GM06990 (cell line): ENCODE data around the gene PRDM8.

Experiments used
- DNase-seq: peaks from one replicate; pipeline ENCODE4 v3.0.0-alpha.2; 2011; ENCODE audit not compliant: insufficient read length; ENCODE audit errors: extremely low read depth
- H3K27me3 ChIP-seq: replicated peaks from 2 replicates; pipeline ENCODE4 v1.6.0; 2011; ENCODE audit warnings: low read length; ENCODE audit not compliant: control insufficient read depth, insufficient read depth
- H3K36me3 ChIP-seq: 2 replicates; pipeline ENCODE4 v1.5.1; 2011; ENCODE audit warnings: low read length; ENCODE audit not compliant: control insufficient read depth, insufficient read depth
- H3K4me3 ChIP-seq: replicated peaks from 2 replicates; pipeline ENCODE4 v1.5.1; 2011; ENCODE audit warnings: low read depth, mild to moderate bottlenecking, control low read depth, low read length
- TF ChIP-seq, protein P1 (sequence below): IDR thresholded peaks from 2 replicates; pipeline ENCODE4 v1.5.1; 2011; ENCODE audit warnings: low read length, control low read depth, mild to moderate bottlenecking, inconsistent platforms; ENCODE audit not compliant: insufficient read depth, poor library complexity, severe bottlenecking

PRDM8 gene

DNA sequence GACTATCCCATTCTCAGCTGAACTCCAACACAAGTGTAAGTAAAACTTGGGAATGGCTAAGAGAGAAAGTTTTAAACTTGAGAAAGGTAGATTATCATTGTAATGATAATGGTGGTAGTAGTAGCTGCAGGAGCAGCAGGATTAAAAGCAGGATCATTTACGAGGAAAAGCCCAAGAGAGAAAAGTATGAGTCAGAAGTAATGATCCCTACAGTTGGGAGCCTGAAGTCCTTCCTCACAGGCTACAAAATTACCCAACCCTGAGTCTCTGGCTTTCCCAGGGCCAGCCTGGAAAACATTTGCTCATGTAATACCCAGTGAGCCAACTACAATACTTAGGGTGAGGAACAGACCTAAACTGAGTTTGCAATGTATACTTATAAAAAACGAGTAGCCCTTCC is 4.4 kb upstream of the PRDM8 start:
- TF ChIP-seq, protein P1, sequence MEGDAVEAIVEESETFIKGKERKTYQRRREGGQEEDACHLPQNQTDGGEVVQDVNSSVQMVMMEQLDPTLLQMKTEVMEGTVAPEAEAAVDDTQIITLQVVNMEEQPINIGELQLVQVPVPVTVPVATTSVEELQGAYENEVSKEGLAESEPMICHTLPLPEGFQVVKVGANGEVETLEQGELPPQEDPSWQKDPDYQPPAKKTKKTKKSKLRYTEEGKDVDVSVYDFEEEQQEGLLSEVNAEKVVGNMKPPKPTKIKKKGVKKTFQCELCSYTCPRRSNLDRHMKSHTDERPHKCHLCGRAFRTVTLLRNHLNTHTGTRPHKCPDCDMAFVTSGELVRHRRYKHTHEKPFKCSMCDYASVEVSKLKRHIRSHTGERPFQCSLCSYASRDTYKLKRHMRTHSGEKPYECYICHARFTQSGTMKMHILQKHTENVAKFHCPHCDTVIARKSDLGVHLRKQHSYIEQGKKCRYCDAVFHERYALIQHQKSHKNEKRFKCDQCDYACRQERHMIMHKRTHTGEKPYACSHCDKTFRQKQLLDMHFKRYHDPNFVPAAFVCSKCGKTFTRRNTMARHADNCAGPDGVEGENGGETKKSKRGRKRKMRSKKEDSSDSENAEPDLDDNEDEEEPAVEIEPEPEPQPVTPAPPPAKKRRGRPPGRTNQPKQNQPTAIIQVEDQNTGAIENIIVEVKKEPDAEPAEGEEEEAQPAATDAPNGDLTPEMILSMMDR = no peak
- DNase-seq = no peak
- Histone ChIP-seq H3K36me3 (no peaks in the 10 kb centered on the region), H3K4me3 (no peak overlapping the region), H3K27me3 (no peaks in the 10 kb centered on the region; the same call in 1 of the 2 replicates)

DNA sequence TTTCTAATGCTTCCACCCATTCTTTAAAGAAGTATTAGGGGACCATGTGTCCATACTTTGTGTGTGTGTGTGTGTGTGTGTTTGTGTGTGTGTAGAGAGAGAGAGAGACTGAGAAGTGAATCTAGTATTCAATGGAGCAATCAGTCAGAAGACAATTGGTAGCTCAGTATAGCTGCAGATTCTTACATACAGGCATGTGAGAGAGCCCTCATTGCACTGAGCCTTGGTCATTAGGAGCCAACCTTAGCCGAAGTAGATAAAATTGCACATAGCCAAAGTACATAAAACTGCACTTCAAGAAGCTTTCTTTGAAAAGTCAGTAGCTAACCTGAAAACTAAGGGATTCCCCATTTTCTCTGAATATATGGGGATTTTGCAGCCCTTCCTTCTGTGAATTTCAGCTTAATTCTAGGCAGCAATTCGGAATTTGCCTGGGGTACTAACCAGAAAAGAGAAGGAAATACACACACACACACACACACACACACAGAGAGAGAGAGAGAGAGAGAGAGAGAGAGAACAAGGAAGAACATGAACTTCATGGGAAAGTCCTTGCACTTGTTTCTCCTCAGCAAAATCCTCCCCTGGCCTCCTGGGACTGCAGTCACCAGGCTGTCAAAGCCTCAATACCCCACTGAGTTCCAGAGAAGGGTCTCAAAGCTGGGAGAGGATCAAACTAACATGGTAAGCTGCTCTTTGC is 1.7 kb upstream of the PRDM8 start:
- no peaks in the 10 kb centered on the region for H3K36me3 ChIP-seq
- DNase-seq = no peak
- TF ChIP-seq, protein P1 = no peak
- H3K27me3 ChIP-seq = no peaks in the 10 kb centered on the region; the same call in 1 of the 2 replicates
- no peak overlapping the region for H3K4me3 ChIP-seq

DNA sequence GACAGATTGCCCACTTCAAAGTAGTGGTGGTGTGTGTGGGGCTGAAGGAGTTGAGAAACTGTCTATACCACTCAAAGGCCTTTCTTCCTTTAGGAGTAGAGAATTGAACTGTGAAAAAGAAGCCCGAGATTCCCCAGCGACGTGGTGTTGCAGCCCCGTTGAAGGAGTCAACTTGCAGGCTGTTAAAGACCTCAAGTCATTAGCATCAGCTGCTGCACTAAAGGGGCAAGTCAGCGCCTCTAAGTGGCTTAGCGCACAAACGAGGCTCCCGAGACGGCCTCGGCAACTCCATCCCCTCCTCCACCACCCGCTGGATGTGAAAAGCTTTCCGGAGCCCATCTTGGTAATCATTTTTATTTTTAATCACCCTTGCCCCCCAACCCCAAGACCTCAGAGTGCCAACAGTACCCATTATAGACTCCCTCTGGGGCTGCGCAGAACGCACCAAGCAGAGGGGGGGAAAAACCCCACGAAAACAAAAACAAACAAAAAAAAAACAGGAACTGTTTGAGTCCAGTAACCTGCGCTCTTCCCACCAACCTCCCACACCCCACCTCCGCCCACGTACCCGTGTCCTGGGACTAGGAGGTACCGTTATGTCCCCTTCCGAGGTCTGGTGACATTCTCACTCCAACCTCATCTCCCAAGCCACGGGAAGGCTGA is 913 bp upstream of the PRDM8 start:
- 0 out of 2 replicates have a peak overlapping the region, but pooled peaks have one; percentile 18 for H3K4me3 ChIP-seq
- TF ChIP-seq, protein P1 = no peak
- no peak for DNase-seq
- H3K36me3 ChIP-seq = no peaks in the 10 kb centered on the region
- no peaks in the 10 kb centered on the region; the same call in 1 of the 2 replicates for H3K27me3 ChIP-seq

DNA sequence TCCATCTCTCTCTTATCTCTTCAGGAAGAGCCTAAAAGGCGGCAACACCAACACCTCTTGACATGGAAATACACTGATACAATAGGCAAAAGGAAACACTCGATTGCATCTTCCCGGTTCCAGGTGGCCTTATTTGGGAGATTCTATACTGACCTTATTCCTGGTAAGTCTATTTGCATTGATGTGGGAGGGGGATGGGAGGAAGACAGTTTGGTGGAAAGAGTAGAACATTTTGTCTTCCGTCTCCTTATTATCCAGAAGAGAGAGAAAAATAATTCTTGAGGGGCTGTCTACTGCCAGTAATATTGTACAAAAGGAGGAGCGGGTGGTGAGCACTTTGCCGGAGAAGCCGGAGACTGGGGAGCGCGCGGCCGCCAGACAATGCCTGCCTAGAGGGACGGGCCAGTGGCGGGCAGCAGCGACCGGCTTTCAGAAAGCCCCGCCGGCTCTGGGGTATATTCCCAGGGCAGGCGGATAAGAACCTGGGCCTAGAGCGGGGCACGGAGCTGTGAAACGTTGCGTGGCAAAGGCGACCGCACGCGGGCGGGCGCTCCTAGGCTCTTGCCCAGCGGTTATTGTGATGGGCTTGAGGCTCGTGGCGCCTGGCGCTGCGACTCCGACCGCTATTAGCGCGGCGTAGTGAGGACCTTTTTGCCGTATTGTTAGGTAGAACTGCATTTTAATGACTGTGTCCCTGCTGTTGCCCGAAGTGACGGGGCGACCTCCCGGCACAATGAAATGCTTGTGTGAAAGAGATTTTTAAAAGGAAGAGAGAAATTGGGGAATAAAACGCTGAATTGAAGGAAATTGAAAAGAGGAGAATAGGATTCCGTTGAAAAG is 518 bp downstream of the PRDM8 start:
- Histone ChIP-seq H3K36me3 (no peaks in the 10 kb centered on the region), H3K27me3 (no peaks in the 10 kb centered on the region; the same call in 1 of the 2 replicates), H3K4me3 (no peak overlapping the region)
- no peak for DNase-seq
- TF ChIP-seq, protein P1 = no peak

DNA sequence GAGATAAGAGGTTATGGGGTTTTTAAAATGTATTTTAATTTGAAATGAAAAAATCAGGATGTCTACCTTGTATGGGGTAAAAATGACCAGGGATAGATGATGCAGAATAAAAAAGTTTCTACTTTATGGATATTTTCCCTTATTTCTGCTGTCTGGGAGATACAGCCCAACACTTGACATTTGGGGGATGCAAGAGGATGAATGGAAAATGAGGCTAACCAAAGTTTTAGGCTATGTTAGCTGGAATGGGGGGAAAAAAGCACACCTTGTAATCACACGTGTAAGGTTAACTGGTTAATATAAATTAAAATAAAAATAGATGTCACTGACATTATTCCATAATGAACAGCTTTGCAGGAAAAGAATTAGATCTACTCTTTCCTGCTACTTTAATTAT is 1.1 kb downstream of the PRDM8 start:
- no peak overlapping the region for H3K4me3 ChIP-seq
- TF ChIP-seq, protein P1 = no peak
- no peaks in the 10 kb centered on the region; the same call in 1 of the 2 replicates for H3K27me3 ChIP-seq
- no peaks in the 10 kb centered on the region for H3K36me3 ChIP-seq
- no peak for DNase-seq
